Measurements from ENCODE around the gene ABCA3. TPM values are rescaled to one million over a fixed set of nuclear protein-coding genes. Genes with fewer than 3 reads are reported as not detected.

ABCA3 gene
- total RNA-seq, 1 experiment from 2014 or later = 6.2 TPM

- no peaks in the 10 kb centered on the region for H3K4me1 ChIP-seq (replicated peaks; ENCODE audit: insufficient read depth)
- H3K27ac ChIP-seq = no peak overlapping the region
- no peak overlapping the region for H3K4me3 ChIP-seq
- no peak overlapping the region for H3K4me2 ChIP-seq
- no TSS peak for BruUV-seq (replicated peaks)
- DNase-seq = no peak
- TF ChIP-seq EZH2 (IDR thresholded peaks at IDR 0.05; ENCODE audit: low read depth) (no peak), CTCF (conservative IDR thresholded peaks at IDR 0.05) (no peak)
- H3K79me2 ChIP-seq (ENCODE audit: low read depth) = no peaks in the 10 kb centered on the region
- no peaks in the 10 kb centered on the region for H3K9me2 ChIP-seq (ENCODE audit: insufficient read depth)
- no peak overlapping the region for H2AFZ ChIP-seq
- no peaks in the 10 kb centered on the region for H3F3A ChIP-seq (ENCODE audit: insufficient read depth, low read depth)
- H3K9me3 ChIP-seq (ENCODE audit: insufficient read depth, low read depth) = no peaks in the 10 kb centered on the region
- H4K20me1 ChIP-seq (ENCODE audit: insufficient read depth) = no peaks in the 10 kb centered on the region
- no peaks in the 10 kb centered on the region for H3K36me3 ChIP-seq (ENCODE audit: low read depth)
- intact Hi-C loops (cut with micrococcal nuclease; ENCODE audit: unreplicated experiment) = no loop called here
- peaks cover 9% of the 10 kb centered on the region; the same call in 1 of the 2 replicates for H3K27me3 ChIP-seq (ENCODE audit: insufficient read depth, low read depth)
- ChIA-PET POLR2A (ENCODE audit: unreplicated experiment) (no interaction called here), CTCF (no interaction called here)
These were observed 15.3 kb downstream of the ABCA3 start for GRCh38 chr16:2325181-2325580.

GRCh38 chr16:2324296-2324859 is 16.1 kb downstream of the ABCA3 start:
- H3F3A ChIP-seq (ENCODE audit: insufficient read depth, low read depth) = no peaks in the 10 kb centered on the region
- no peak overlapping the region for H3K4me2 ChIP-seq
- peaks cover 9% of the 10 kb centered on the region; the same call in 1 of the 2 replicates for H3K27me3 ChIP-seq (ENCODE audit: insufficient read depth, low read depth)
- no peak for DNase-seq
- POLR2A ChIA-PET (ENCODE audit: unreplicated experiment) = no interaction called here
- no peak overlapping the region for H3K27ac ChIP-seq
- H3K36me3 ChIP-seq (ENCODE audit: low read depth) = no peaks in the 10 kb centered on the region
- no peak overlapping the region for H2AFZ ChIP-seq
- TF ChIP-seq EZH2 (IDR thresholded peaks at IDR 0.05; ENCODE audit: low read depth) = no peak
- no peak for TF ChIP-seq CTCF (conservative IDR thresholded peaks at IDR 0.05)
- H3K79me2 ChIP-seq (ENCODE audit: low read depth) = no peaks in the 10 kb centered on the region
- CTCF ChIA-PET = interaction anchor here (0.6 kb wide), 1 partner anchor 103 kb away, joined by 4 read pairs; no protein-coding TSS in a partner anchor
- no peaks in the 10 kb centered on the region for H3K4me1 ChIP-seq (replicated peaks; ENCODE audit: insufficient read depth)
- BruUV-seq (replicated peaks) = no TSS peak
- no peaks in the 10 kb centered on the region for H3K9me3 ChIP-seq (ENCODE audit: insufficient read depth, low read depth)
- intact Hi-C loops (cut with micrococcal nuclease; ENCODE audit: unreplicated experiment) = no loop called here
- no peak overlapping the region for H3K4me3 ChIP-seq
- H3K9me2 ChIP-seq (ENCODE audit: insufficient read depth) = no peaks in the 10 kb centered on the region
- no peaks in the 10 kb centered on the region for H4K20me1 ChIP-seq (ENCODE audit: insufficient read depth)

- POLR2A ChIA-PET (ENCODE audit: unreplicated experiment) = no interaction called here
- intact Hi-C loops (cut with micrococcal nuclease; ENCODE audit: unreplicated experiment) = no loop called here
- no peak for DNase-seq
- Histone ChIP-seq H3K4me1 (replicated peaks; ENCODE audit: insufficient read depth) (no peaks in the 10 kb centered on the region), H3K9me3 (ENCODE audit: insufficient read depth, low read depth) (no peaks in the 10 kb centered on the region), H3F3A (ENCODE audit: insufficient read depth, low read depth) (no peaks in the 10 kb centered on the region), H2AFZ (no peak overlapping the region), H3K27ac (no peak overlapping the region), H3K9me2 (ENCODE audit: insufficient read depth) (no peaks in the 10 kb centered on the region), H3K36me3 (ENCODE audit: low read depth) (no peaks in the 10 kb centered on the region), H3K4me2 (no peak overlapping the region), H3K4me3 (no peak overlapping the region), H3K27me3 (ENCODE audit: insufficient read depth, low read depth) (peaks cover 9% of the 10 kb centered on the region; the same call in 1 of the 2 replicates), H4K20me1 (ENCODE audit: insufficient read depth) (no peaks in the 10 kb centered on the region), H3K79me2 (ENCODE audit: low read depth) (no peaks in the 10 kb centered on the region)
- BruUV-seq (replicated peaks) = no TSS peak
- TF ChIP-seq EZH2 (IDR thresholded peaks at IDR 0.05; ENCODE audit: low read depth) (no peak), CTCF (conservative IDR thresholded peaks at IDR 0.05) (no peak)
- CTCF ChIA-PET = no interaction called here
These were observed 16.8 kb downstream of the ABCA3 start for GRCh38 chr16:2323701-2324100.
